T-helper 1 cell treated with Interleukin-12 subunit alpha and Interleukin-12 subunit beta and Interleukin-4 antibody, amounts not matched to agents 30 μg/mL and 1 μg/mL, for 36 hours (primary cell): ENCODE results near the gene TOX2.

Source experiments
- H3K27ac Mint-ChIP-seq: one replicate; pipeline ENCODE4 v1.8.0; 2021; ENCODE audit warnings: mild to moderate bottlenecking, mixed read lengths
- H3K27me3 Mint-ChIP-seq: one replicate; pipeline ENCODE4 v1.8.0; 2021; ENCODE audit warnings: low read depth, mixed read lengths
- H3K36me3 Mint-ChIP-seq: one replicate; pipeline ENCODE4 v1.8.0; 2021; ENCODE audit warnings: low read depth, mixed read lengths
- H3K4me1 Mint-ChIP-seq: one replicate; pipeline ENCODE4 v1.8.0; 2021; ENCODE audit warnings: low read depth, mixed read lengths
- H3K4me3 Mint-ChIP-seq: one replicate; pipeline ENCODE4 v1.8.0; 2021; ENCODE audit warnings: mild to moderate bottlenecking, moderate library complexity, mixed read lengths
- H3K9me3 Mint-ChIP-seq: one replicate; pipeline ENCODE4 v1.8.0; 2021; ENCODE audit warnings: mixed read lengths

Gene TOX2

DNA sequence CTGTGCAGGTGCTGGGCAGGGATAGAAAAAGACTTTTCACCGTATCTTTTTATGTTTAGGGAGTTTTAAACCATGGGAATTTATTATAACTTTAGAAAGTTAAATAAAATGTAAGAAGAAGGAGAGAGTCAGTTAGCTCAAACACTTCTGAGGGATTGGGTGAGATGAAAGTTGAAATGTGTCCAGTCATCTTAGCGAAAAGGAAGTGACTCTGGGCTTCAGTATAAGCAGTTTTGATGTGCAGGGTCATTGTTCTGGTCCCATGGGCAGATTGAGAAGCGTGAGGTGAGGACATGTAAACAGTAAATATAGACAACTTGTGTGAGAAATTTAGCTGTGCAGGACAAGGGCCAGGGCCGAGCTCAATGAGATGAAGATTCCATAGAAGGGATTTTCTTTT lies 66.9 kb downstream of the TOX2 start:
- H3K27me3 Mint-ChIP-seq: peaks cover 22% of the 10 kb centered on the region
- peaks cover 25% of the 10 kb centered on the region for H3K4me1 Mint-ChIP-seq
- peaks cover 7% of the 10 kb centered on the region for H3K9me3 Mint-ChIP-seq
- H3K4me3 Mint-ChIP-seq: no peak overlapping the region
- no peak overlapping the region for H3K27ac Mint-ChIP-seq
- H3K36me3 Mint-ChIP-seq: peaks cover 15% of the 10 kb centered on the region

DNA sequence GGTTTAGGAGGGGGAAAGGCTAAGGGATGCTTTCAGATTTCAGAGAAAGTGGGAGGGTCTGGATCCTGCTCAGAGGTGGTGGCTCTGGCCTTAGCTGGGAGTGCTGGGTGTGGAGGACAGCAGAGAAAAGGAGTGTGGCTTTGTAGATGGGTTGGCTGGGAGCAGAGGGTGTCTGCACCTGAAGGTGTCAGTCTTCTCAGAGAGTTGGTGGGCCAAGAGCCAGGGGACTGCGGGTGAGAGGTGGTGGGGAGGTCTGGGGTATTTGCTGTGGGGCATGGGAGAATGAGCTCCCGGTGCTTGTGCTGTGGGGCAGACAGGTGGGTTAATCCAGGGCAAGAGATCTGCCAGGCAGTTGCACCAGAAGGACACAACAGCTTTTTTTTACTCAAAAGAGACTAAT lies 67.4 kb downstream of the TOX2 start:
- peaks cover 25% of the 10 kb centered on the region for H3K4me1 Mint-ChIP-seq
- H3K27ac Mint-ChIP-seq: peak overlapping the region; percentile 17
- peaks cover 22% of the 10 kb centered on the region for H3K27me3 Mint-ChIP-seq
- H3K9me3 Mint-ChIP-seq: peaks cover 7% of the 10 kb centered on the region
- no peak overlapping the region for H3K4me3 Mint-ChIP-seq
- peaks cover 14% of the 10 kb centered on the region for H3K36me3 Mint-ChIP-seq

- H3K4me1 Mint-ChIP-seq: peaks cover 25% of the 10 kb centered on the region
- no peak overlapping the region for H3K4me3 Mint-ChIP-seq
- no peak overlapping the region for H3K27ac Mint-ChIP-seq
- peaks cover 20% of the 10 kb centered on the region for H3K27me3 Mint-ChIP-seq
- peaks cover 14% of the 10 kb centered on the region for H3K36me3 Mint-ChIP-seq
- peaks cover 7% of the 10 kb centered on the region for H3K9me3 Mint-ChIP-seq
Measured at GRCh38 chr20:43982886-43983285, 68.2 kb downstream of the TOX2 start.

DNA sequence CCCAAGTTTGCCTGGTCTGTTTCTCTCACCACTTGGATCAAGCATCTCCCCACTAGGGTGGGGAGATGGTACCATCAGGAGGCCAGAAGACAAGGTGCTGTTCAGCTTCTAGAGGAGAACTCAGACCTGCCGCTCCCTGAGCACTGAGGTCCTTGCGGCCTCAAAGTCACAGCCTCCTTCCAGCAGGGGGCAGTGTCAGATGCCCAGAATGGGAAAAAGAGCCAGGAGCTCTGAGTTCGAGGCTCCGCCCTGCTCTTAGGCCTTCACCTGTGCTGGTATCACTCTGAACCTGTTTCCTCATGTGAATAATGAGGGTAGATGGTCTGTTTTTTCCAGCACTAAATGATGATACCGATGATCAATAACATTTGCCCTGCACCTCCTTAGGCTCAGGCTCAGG lies 68.7 kb downstream of the TOX2 start:
- peaks cover 23% of the 10 kb centered on the region for H3K4me1 Mint-ChIP-seq
- no peak overlapping the region for H3K27ac Mint-ChIP-seq
- H3K9me3 Mint-ChIP-seq: peaks cover 7% of the 10 kb centered on the region
- peaks cover 14% of the 10 kb centered on the region for H3K36me3 Mint-ChIP-seq
- no peak overlapping the region for H3K4me3 Mint-ChIP-seq
- H3K27me3 Mint-ChIP-seq: peaks cover 18% of the 10 kb centered on the region

- H3K36me3 Mint-ChIP-seq: peaks cover 9% of the 10 kb centered on the region
- peaks cover 14% of the 10 kb centered on the region for H3K27me3 Mint-ChIP-seq
- no peak overlapping the region for H3K4me3 Mint-ChIP-seq
- peaks cover 20% of the 10 kb centered on the region for H3K4me1 Mint-ChIP-seq
- peaks cover 3% of the 10 kb centered on the region for H3K9me3 Mint-ChIP-seq
- no peak overlapping the region for H3K27ac Mint-ChIP-seq
Measured at GRCh38 chr20:43983904-43984361, 69.3 kb downstream of the TOX2 start.

- H3K36me3 Mint-ChIP-seq: peaks cover 7% of the 10 kb centered on the region
- peaks cover 10% of the 10 kb centered on the region for H3K27me3 Mint-ChIP-seq
- H3K4me1 Mint-ChIP-seq: peaks cover 17% of the 10 kb centered on the region
- no peak overlapping the region for H3K4me3 Mint-ChIP-seq
- no peak overlapping the region for H3K27ac Mint-ChIP-seq
- peaks cover 3% of the 10 kb centered on the region for H3K9me3 Mint-ChIP-seq
Measured at GRCh38 chr20:43984587-43984986, 69.9 kb downstream of the TOX2 start.

DNA sequence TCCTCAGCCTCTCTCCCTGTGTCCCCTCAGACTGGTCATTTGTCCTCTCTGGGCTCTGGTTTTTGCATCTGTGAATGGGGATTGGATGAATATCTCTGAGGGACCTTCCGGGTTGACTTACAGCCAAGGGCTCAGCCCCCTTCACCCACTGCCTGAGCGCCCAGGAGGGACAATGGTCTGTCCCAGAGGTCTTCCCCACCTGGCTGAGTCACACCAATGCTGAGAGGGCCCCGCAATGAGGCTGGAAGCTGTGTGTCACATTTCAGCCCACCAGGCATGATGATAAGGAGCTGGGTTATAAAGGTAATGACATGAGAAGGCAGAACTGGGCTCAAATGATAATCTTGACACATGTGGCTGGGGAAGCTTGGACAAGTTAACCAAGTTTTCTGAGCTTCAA lies 70.5 kb downstream of the TOX2 start:
- Mint-ChIP-seq H3K9me3 (peaks cover 8% of the 10 kb centered on the region), H3K27ac (no peak overlapping the region), H3K27me3 (peaks cover 4% of the 10 kb centered on the region), H3K4me1 (peaks cover 17% of the 10 kb centered on the region), H3K36me3 (peaks cover 7% of the 10 kb centered on the region), H3K4me3 (no peak overlapping the region)

- peaks cover 8% of the 10 kb centered on the region for H3K9me3 Mint-ChIP-seq
Measured at GRCh38 chr20:43985608-43986316, 71.1 kb downstream of the TOX2 start.

DNA sequence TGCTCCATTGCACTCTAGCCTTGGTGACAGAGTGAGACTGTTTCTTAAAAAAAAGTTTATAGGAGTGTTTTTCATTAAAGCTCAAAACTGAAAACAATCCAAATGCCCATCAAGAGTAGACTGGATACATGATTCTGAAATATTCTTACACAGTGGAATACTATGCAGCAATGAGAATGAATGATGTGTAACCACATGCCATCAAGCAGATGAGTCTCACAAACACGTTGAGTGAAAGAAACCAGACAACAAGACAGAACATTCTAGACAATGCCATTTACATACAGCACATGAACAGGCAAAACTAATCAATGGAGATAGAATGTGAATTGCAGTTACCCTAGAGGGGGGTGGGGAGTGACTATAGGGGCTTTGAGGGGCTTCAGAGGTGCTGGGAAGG lies 72.4 kb downstream of the TOX2 start:
- Mint-ChIP-seq H3K27ac (no peak overlapping the region), H3K36me3 (peaks cover 7% of the 10 kb centered on the region), H3K4me3 (no peak overlapping the region), H3K27me3 (peaks cover 3% of the 10 kb centered on the region), H3K4me1 (peaks cover 12% of the 10 kb centered on the region), H3K9me3 (peaks cover 8% of the 10 kb centered on the region)

More at GRCh38 chr20:43985608-43986316, 71.1 kb downstream of the TOX2 start:
- Mint-ChIP-seq H3K4me3 (no peak overlapping the region), H3K4me1 (peaks cover 17% of the 10 kb centered on the region), H3K27ac (no peak overlapping the region), H3K27me3 (peaks cover 3% of the 10 kb centered on the region), H3K36me3 (peaks cover 7% of the 10 kb centered on the region)

DNA sequence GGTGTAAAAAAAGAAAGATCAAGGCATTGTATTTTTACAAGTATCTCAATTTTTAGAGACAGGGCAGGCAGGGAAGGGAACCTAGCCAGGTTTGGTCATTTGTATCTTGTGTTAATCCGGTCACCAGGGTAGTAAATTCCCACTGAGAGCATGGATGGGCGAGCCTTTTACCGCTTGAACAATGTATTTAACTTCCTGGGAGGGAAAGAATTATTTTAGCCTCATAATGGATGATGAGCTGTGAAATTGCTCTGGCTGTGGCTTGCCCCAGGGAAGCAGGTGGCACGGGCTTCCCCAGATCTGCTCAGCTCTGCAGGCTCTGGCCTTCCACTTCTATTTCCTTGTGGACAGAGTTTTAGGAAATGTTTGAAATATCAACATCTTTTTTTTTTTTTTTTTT lies 72.9 kb downstream of the TOX2 start:
- Mint-ChIP-seq H3K4me3 (no peak overlapping the region), H3K27ac (no peak overlapping the region), H3K4me1 (peaks cover 10% of the 10 kb centered on the region), H3K27me3 (no peaks in the 10 kb centered on the region), H3K9me3 (peaks cover 8% of the 10 kb centered on the region), H3K36me3 (peaks cover 7% of the 10 kb centered on the region)

GRCh38 chr20:43988451-43988850 lies 73.8 kb downstream of the TOX2 start:
- Mint-ChIP-seq H3K9me3 (peaks cover 8% of the 10 kb centered on the region), H3K36me3 (peaks cover 7% of the 10 kb centered on the region), H3K4me1 (peaks cover 10% of the 10 kb centered on the region), H3K27me3 (no peaks in the 10 kb centered on the region), H3K4me3 (no peak overlapping the region), H3K27ac (no peak overlapping the region)

DNA sequence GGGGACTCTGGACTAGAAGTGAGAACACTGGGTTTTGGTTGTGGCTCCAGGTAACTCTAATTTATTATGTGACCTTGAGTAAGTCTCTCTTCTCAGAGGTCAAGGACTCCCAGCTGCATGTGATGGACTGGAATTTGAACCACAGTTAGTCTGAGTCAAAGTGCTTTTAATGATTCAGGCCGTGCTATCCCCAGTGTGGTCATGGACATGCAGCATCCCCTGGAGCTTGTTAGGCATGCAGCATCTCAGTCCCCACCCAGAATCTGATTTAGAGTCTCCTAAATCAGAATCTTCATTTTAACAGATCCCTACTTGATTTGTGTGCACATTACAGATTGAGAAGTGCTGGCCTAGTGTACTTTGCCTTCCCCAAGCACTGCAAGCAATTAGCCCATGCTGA lies 74.2 kb downstream of the TOX2 start:
- Mint-ChIP-seq H3K4me1 (peaks cover 10% of the 10 kb centered on the region), H3K9me3 (peaks cover 8% of the 10 kb centered on the region), H3K4me3 (no peak overlapping the region), H3K36me3 (peaks cover 7% of the 10 kb centered on the region), H3K27me3 (no peaks in the 10 kb centered on the region), H3K27ac (no peak overlapping the region)

- no peak overlapping the region for H3K27ac Mint-ChIP-seq
- peaks cover 10% of the 10 kb centered on the region for H3K4me1 Mint-ChIP-seq
Measured at GRCh38 chr20:43991261-43991660, 76.6 kb downstream of the TOX2 start.

DNA sequence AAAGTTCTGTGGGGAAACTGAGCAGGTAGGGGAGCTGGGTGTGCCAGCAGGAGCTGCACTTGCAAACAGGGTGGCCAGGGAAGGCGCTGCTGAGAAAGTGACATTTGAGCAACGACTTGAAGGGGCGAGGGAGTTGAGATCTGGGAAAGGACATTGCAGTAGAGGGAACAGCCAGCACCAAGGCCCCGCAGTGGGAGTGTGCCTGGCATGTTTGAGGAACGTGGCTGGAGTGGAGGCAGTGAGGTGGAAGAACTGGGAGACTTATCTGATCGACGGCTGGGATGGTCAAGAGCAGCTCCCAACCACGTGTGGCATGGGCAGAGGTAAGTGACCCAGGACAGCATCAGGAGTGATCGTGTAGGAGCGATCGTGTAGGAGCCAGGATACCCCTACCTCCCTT lies 77.3 kb downstream of the TOX2 start:
- H3K4me3 Mint-ChIP-seq: no peak overlapping the region
- H3K9me3 Mint-ChIP-seq: peaks cover 21% of the 10 kb centered on the region
- peaks cover 16% of the 10 kb centered on the region for H3K4me1 Mint-ChIP-seq
- H3K27ac Mint-ChIP-seq: no peak overlapping the region
- H3K36me3 Mint-ChIP-seq: peaks cover 10% of the 10 kb centered on the region
- peaks cover 5% of the 10 kb centered on the region for H3K27me3 Mint-ChIP-seq

More at GRCh38 chr20:43991261-43991660, 76.6 kb downstream of the TOX2 start:
- H3K9me3 Mint-ChIP-seq: peaks cover 15% of the 10 kb centered on the region
- H3K4me3 Mint-ChIP-seq: no peak overlapping the region
- peaks cover 9% of the 10 kb centered on the region for H3K36me3 Mint-ChIP-seq
- H3K27me3 Mint-ChIP-seq: peaks cover 5% of the 10 kb centered on the region

DNA sequence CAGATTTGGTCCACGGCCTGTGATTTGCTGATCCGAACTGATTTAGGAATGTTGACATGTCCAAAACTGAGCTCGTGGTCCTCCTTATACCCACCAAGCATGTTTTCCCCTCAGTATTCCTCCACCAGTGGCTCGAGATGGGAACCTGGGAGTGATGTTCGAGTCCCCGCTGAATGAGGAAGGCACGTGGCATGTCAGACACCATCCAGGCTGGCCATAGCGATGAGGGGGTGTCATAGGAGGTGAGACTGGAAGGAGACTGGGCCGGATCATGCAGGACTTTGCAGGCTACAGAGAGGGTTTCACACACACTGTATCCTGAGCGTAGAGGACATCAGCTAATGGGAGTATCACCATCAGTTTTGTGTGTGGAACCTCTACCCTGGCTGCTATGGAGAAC lies 78.2 kb downstream of the TOX2 start:
- Mint-ChIP-seq H3K36me3 (peaks cover 14% of the 10 kb centered on the region), H3K27me3 (peaks cover 5% of the 10 kb centered on the region), H3K27ac (no peak overlapping the region), H3K9me3 (peaks cover 26% of the 10 kb centered on the region), H3K4me1 (peaks cover 14% of the 10 kb centered on the region), H3K4me3 (no peak overlapping the region)
